NCI-H2081 (cell line): ENCODE data around the gene ARHGAP5.

Source experiments
- DNase-seq, 2 experiments: peaks; one replicate each; lab custom pipeline; 2025; lab: John Stamatoyannopoulos, UW

Gene ARHGAP5

DNA sequence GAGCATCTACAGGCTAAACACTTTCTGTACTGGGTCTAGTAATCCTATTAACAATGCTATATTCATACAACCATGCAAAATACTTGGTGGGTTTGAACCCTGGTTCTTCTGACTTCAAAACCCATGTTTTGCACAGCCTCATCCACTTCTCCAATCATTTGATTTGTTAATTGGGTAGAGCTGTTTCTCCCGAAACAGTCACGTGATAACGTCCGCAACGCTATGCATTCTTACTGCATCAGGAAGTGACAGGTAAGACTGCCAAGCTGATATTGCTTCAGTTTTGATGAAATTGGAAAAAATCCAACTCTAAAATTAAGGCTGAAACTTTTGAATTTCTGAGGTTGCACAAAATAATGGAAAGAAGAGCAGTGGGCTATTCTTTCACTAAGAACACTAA is 94.4 kb downstream of the ARHGAP5 start:
- no peak for DNase-seq

DNA sequence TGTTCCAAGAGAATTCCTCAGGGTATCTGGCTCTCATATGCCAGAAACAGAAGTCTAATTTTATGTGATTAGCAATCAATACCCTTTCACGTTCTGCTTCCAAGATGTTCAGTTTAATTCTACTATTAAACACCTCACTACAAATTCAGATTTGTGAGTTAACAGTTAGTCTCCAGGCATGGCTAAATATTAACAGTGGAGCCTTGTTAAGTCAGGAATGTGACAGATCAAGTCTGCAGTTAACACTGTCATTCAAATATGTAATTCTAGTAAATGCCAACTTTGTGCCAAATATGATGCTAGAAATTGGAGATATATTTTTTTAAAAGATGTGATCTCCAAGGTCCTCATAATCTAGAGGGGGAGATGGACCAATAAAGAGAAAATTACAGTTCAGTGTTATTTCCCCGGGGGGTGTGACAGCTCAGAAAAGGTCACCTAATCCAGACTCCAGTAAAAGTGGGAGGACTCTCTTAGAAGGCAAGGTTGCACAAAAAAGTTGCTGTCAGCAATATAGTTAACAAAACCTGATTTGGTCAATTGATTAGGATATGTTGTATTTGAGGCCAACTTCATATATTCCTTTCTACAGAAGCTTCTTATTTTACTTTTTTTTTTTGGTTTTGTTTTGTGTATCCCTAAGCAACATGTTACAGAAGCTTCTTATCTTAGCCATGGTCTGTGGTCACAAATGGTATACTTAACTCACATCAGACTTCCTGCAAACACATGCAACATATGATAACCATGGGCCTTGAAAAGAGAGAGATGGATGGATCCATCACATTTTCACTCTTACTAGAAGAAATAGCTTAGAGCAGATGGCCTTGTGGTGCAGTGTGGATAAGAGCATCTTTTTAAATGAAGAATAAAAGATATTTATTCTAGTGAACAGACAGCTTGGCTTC is 106.3 kb downstream of the ARHGAP5 start:
- DNase-seq, result no peak

DNA sequence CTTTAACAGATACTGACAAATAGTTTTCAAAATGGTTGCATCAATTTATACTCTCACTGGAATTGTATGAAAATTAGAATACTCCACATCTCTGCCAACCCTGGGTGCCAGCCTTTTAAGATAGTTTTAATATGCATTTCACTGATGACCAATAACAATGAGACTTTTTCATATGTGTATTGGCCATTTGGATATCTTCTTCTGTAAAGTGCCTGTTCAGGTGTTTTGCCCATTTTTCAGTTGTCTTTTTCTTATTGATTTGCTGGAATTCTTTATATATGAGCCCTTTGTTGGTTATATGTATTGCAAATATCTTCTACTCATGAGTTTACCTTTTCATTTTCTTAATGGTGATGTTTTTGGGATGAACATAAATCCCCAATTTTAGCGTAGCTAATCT is 108.0 kb downstream of the ARHGAP5 start:
- no peak for DNase-seq

DNA sequence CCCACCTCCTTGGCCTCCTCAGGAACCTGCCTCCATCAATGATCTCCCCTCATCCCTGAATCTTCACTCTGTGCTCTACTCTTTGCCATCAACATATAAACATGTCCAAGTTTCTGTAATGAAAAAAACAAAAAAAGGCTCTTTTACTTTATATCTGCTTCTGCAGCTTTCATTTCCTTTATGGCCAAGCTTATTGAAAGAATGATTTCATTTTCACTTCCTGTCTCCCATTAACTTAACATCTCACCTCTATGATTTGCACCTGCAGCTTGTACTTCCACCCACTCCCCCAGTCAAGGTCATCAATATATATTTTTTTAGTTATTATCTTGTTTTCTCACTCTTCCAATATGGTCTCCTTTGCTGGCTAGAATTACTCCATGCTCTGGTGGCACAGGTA is 109.1 kb downstream of the ARHGAP5 start:
- DNase-seq, result no peak

DNA sequence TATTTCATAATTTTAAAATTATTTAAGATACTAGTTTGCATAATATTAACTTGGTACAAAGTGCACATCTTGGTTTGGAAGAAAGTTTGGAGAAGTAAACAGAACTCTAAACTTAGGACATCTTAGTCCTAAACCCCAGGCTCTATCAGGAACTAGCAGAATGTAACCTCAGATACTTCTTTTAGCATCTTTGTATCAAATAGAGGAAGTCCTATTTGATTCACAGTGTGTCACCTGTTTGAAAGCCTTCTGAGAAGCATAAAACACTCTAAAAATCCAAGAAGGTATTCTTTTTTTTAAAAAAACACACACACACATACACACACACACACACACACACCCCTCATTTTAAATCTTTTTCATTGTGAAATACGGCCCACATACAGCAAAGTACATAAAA is 112.7 kb downstream of the ARHGAP5 start:
- no peak for DNase-seq

DNA sequence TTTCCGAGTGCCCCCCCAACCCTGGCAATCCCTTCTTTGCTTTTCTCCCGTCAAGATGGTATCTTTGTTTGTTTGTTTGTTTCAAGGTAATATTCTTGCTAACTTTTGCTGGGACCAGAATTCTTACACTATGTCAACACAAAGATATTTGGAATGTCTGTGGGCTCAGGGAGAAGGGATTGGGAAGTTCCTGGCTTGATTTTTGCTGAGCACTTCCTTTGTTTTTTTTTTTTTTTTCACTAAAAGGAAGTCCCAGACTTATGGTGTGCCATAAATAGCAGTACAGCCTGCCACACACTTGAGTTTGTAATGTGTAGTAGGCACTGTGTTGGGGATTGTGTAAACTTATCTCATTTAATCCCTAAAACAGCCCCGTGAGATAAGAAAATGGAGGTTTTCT is 113.6 kb downstream of the ARHGAP5 start:
- no peak for DNase-seq

DNA sequence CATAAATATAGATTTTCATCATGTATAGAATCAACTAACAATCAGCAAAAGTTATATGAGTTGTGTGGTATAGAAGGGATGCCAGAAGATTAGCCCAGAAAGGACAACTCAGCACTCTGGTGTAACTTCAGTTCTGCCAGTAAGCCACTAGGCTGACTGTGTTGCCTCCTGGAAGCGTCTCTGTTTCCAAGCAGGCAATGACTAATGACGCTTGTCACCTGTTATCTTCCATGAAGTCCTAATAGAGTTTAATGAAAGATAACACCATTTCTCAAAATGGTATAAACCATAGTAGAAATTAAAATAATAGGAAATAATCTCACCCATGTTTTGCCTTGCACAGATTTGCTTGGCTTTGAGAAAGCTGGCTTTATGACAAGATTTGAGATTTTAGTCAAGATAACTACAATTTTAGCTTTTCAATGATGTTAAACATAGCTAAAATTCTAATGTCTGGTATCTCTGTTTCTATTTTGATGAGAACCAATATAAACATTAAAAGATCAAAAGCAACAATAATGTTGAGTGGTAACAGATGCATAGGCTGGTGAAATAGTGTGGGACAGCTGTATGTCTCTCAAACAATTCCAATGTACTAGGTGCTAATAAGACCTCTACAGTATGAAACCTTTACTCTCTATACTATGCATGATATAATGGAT is 115.7 kb downstream of the ARHGAP5 start:
- no peak for DNase-seq

DNA sequence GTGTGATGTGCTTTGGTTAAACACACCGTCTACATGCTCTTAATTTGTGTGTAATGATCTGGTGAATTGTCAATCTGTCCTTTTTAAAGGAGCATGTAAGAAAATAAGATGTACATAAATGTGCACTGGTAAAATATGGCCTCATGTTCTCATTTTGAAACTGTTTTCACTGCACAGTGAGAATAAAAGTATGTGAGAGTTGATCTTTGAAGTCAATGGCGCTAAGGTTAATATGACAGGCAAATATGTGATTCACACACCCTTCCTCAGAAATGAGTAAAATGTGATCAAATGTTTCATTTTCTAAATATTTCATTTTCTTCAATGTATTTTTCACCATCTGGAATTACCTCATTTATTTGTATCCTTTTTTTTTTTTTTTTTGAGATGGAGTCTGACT is 116.4 kb downstream of the ARHGAP5 start:
- DNase-seq, result no peak

DNA sequence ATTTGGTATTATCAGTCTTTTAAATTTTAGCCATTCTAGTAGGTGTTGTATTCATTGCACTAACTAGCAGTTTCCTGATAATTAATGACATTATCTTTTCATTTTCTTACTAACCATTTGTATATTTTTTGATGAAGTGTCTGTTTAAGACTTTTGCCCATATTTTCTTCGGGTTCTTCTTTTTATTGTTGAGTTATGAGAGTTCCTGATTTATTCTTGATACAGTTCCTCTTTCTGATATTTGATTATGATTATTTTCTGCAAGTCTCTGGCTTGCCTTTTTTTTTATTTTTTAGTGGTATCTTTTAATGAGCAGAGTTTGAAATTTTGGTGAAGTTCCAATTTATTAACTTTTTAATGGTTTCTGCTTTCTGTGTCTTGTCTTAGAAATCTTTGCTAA is 118.5 kb downstream of the ARHGAP5 start:
- no peak for DNase-seq

DNA sequence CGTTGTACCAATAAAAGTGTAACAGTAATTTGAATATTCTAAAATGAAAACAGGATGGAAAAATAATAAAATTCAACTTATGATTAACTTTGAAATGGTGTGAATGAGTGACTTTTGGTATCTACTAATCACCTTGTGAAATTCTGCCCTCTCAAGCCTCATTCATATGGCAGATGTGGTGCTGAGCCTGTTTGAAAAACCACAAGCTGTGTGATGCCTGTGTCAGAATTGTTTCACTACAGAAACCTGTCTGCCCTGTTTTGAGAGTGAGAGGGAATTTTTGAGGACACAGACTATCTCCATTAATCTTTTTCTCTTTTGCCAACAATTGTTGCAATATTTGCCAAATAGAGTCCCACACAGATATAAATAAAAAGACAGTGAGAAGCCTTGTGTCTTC is 120.8 kb downstream of the ARHGAP5 start:
- no peak for DNase-seq

DNA sequence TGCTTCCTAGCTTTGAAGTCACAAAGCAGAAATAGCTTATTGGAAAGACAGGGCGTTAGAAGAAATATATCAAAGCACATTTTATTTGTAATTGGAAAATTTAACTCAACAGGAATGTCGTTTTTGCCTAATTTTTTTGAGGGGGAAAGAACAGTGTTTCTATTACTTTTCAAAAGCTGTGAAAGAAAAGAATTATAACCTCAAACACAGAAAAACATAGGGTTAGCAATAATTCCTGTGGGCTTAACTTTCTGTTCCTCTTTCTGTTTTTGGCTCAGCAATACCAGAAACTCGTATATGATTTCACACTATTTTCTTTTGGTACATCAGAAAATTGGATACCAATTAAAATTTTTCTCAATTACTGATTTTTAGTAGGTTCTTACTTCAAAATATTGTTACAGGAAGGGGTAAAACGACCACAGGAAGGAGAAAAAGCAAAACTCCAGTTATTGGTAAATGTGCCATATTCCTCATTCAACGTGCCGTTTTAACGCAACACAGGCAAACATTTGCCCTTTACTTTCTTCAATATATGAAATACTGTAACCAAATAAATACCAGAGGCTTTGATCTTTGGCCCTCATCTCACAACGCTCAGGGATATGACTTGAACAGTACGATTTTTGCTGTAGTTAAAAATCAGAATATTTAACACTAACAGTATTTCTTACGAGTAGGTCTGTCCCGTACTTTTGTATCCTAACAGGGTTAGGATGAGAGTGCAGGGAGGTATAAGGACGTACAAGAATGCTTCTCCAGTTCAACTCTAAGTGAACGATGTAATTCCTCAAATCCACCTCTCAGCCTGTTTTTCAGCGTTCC is 123.5 kb downstream of the ARHGAP5 start:
- DNase-seq, result no peak

DNA sequence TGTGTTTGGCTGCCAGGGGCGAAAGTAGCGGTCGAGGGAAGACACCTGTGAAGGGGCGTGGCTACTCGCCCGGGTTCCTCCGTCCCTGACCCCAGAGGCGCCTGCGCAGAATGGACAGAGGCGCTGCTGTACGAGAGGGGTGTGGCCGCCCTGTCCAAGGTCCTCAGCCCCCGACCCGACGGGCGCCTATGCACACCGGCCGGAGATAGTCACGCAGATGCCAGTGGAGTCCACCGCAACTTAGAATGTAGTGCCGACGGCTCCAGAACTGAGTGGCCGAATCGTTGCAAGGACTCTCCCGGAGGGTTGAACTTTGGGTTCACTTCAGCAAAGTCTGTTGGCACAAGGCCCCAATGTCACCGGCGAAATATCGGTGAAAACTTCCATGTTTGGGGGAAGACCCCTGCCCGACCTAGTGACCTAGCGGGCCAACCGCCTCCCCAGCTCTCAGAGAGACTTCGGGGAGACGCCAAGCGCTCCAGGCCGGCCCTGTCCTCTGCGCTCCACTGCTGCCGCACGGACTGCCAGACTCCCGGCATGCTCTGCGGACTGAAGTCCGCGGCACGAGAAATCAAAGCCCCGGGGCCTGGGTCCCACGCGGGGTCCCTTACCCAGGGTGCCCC is 124.2 kb downstream of the ARHGAP5 start:
- peak; percentile 88 for DNase-seq

DNA sequence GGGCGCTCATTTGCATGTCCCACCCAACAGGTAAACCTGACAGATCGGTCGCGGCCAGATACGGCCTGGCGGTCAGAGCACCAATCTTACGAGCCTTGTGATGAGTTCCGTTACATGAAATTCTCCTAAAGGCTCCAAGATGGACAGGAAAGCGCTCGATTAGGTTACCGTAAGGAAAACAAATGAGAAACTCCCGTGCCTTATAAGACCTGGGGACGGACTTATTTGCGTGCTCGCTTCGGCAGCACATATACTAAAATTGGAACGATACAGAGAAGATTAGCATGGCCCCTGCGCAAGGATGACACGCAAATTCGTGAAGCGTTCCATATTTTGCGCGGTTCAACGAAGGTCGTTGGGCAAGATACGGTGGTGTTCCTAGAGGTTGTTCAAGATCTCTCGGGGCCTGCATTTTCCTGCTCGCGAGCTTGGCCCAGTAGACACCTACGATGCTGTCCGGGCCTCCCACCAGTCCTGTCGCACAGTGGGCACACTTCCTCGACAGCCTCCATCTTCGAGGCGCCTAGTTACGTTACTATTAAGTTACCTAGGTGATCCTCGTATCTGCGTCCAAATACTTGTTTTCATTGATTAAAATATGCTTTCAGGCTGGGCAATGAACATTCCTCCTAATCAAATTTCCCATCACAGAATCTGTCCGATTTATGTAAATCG is 124.8 kb downstream of the ARHGAP5 start, which contains the start of gene RNU6-7:
RNU6-7 (plus strand) TSS at position 230 of the 675 bp plus-strand sequence.
- DNase-seq, result peak; percentile 55 to 75

DNA sequence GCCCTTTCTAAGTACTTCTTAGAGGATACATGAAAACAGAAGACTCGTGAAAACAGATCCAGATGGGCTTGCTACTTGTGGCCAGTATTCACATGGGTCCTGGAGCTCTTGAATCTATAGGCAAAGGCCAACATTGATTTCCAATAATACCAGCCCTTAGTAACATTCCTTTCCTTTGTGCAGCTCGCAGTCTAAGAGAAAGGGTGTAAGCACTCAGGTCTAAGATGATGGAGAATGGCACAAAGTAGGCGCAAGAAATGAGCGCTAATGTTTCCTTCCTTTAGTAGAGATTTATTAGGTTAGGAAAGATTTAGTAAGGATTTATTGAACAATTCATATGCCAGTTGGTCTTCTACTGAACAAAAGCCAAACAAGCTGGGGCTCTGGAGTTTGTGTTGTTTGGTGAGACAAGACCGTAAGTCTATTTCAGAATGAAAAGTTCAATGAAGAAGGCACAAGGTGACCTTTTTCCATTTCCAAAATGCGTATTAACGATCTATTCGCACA is 125.4 kb downstream of the ARHGAP5 start:
- peak in 1 of 2 experiments; percentile 65 for DNase-seq

DNA sequence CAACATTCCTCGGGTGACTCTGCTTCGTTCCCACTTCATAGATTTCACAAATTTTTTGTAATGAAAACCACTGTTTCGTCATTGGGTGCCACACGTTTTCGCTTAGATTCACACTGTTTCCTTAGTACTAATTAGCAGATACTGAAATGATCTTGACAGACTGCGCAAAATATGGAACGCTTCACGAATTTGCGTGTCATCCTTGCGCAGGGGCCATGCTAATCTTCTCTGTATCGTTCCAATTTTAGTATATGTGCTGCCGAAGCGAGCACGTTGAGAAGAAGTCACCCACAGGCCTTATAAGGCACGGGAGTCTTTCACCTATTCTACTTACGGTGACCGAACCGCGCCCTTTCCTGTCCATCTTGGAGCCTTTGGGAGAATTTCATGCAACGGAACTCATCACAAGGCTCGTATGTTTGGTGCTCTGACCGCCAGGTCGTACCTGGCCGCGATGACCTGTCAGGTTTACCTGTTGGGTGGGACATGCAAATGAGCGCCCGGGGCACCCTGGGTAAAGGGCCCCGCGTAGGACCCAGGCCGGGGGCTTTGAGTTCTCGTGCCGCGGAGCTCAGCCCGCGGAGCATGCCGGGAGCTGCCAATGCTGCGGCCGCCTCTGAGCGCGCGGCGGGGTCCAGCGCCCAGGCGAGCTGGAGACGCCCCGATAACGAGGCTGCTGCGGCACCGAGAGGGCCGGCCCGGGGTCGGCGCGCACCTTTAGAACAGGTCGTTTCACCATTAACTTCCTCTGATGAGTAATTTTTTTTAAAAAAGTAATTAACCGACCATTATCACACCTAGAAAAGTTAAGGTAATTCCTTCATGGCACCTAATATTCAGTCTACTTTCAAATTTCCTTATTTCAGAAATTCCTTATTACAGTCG is 126.1 kb downstream of the ARHGAP5 start, which contains the start of gene RNU6-8:
RNU6-8 (minus strand) TSS at position 272 of the 885 bp plus-strand sequence.
- DNase-seq, result peak; percentile 92 to 93

DNA sequence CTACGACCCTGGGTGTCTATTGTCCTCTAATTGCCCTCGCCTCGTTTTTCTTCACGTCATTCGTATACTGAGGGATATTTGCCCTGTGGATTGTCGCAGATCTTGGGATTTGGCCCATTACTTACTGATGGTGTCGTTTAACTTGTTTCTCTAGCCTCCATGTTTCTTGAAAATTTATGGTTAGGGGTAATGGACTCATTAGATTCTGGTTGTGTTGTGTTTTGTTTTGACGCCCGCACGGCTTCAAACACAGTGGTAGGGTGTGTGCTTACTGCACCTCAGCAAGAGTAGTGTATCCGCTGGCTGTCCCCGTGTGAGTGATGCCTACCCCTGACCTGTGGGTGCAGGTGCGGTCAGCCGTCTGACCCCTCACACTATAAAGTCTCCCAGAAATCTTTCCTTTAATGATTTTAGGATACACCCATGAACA is 126.8 kb downstream of the ARHGAP5 start:
- peak; percentile 18 to 65 for DNase-seq

DNA sequence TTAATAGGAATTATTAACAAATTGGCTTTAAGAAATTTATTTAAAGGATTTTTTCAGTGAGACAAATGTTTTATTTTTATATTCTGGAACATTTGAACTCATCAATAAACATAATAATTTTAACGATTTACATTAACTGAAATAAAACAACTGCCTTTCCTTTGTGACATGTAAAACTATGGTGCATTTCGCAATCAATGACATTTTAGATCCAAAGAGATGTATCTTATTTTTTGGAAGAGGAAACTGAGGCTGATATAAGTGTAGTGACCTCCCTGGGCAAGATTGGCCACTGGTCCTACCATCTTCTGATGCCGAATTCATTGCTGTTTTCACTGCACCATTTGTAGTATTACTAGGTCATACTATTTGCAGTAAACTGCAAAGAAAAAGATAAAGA is 128.4 kb downstream of the ARHGAP5 start:
- no peak for DNase-seq

DNA sequence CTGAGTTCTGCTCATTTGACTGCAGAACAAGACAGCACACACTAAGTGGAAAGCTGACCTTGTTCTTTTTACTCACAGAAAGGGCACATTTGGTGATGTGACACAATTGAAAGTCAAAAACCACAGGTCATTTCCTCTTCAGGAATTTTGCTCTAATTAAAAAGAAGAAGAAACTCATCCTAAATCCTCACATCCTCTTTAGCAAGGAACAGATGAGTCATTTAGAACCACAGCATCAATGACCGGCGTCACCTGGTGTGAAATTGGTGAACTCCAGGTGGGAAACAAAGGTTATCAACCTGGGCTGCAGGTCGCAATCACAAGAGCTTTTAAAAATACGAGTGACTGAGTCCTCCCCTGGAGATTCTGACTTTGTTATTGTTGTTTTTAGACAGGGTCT is 128.9 kb downstream of the ARHGAP5 start:
- DNase-seq, result no peak

DNA sequence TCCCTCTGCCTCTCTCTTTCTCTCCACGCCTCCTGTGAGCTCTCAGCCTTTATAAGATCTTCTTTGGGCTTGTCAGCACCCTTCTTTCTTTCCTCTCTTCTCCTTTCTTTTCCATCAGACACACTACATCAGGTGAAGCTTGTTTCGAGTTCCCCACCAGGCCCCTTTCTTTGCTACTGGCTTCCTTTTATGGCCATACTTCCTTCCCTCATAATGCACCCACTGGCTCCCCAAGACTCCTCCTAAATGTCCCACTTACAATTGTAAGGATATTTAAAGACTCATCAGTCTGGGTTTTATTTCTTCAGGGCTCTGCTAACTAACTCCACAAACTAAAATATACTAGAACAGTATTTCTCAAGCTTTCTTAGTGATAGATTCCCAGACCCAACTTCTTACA is 129.4 kb downstream of the ARHGAP5 start:
- DNase-seq, result no peak

DNA sequence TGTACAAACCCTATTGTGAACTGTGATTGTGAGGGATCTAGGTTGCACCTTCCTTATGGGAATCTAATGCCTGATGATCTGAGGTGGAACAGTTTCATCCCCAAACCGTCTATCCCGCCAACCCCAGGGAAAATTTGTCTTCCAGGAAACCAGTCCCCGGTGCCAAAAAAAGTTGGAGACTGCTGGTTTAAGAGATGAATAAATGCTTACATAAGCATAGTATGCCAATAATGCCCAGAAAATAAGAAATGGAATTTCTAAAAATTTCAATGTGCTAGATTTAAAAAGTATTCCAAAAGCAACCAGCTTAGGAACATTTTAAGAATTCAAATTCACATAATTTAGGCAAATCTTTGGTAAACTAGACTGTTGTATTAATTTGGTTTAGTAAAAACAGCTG is 131.4 kb downstream of the ARHGAP5 start:
- no peak for DNase-seq
